ENCODE data around the gene RTL10.

RTL10 gene

DNA sequence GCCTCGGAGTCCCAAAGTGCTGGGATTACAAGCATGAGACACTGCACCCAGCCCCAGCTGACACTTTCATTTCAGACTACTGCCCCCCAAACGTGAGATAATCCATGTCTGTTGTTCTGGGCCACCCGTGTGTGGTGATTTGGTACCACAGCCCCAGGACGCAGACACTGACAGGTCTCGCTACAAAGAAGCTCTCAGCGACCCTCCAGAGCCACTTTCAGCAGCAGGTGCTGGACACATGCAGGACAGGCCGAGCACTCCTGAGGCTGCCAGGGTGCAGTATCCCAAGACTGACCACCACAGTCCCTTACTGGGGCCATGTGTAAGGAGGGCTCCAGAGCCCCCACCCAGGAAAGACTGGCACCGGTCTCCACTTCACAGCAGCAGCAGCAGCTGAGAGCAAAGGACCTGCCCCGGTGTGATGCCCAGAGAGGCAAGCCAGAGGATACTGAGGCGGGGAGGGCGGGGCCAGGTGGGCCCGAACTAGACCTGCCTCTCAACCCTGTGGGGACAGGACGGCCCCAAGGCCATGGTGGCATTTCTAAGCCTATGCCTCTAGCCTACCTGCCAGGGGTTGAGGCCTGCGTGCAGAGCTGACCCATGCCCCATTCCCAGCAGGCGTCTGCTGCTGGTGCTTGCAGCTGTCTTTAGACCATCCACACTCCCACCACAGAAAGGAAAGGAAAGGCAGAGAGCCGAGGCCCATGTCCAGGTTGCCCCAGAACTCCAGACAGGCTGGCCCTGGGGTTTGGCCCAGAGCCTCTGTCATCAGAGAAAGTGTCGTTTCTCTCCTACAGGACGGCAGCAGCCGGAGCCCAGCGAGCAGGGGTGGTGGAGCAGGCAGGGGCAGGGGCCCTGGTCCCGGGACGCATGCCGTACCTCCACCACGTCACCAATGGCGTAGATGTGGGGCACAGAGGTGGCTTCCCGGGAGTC is 28.0 kb upstream of the RTL10 start:
- H3K27me3 ChIP-seq (ENCODE audit: control insufficient read depth in 5 of 5, insufficient read depth in 4 of 5, low read length in 5 of 5), result no peaks in the 10 kb centered on the region
- H3K36me3 ChIP-seq (ENCODE audit: control insufficient read depth in 5 of 5, insufficient read depth in 5 of 5, low read length in 5 of 5), result peaks cover 0 to 25% (median 14%) of the 10 kb centered on the region in 5 donors
- H3K27ac ChIP-seq (ENCODE audit: low read depth, low read length), result no peak overlapping the region
- no peaks in the 10 kb centered on the region for H3K9me3 ChIP-seq (ENCODE audit: control insufficient read depth in 5 of 5, low read length in 5 of 5)
- peaks cover 2 to 38% (median 23%) of the 10 kb centered on the region in 5 donors for H3K4me1 ChIP-seq (ENCODE audit: control insufficient read depth in 5 of 5, insufficient read depth in 5 of 5, low read length in 5 of 5)
- no peak overlapping the region for H3K9ac ChIP-seq (ENCODE audit: low read length in 5 of 5)
- no peak overlapping the region for H3K4me3 ChIP-seq (ENCODE audit: low read depth in 1 of 5, low read length in 5 of 5)

- Histone ChIP-seq H3K27ac (ENCODE audit: low read depth, low read length) (no peak overlapping the region), H3K27me3 (ENCODE audit: control insufficient read depth in 5 of 5, insufficient read depth in 4 of 5, low read length in 5 of 5) (no peaks in the 10 kb centered on the region), H3K9ac (ENCODE audit: low read length in 5 of 5) (no peak overlapping the region), H3K4me1 (ENCODE audit: control insufficient read depth in 5 of 5, insufficient read depth in 5 of 5, low read length in 5 of 5) (peaks cover 0 to 22% (median 12%) of the 10 kb centered on the region in 5 donors), H3K36me3 (ENCODE audit: control insufficient read depth in 5 of 5, insufficient read depth in 5 of 5, low read length in 5 of 5) (peaks cover 0 to 38% (median 14%) of the 10 kb centered on the region in 5 donors), H3K4me3 (ENCODE audit: low read depth in 1 of 5, low read length in 5 of 5) (peak overlapping the region in 2 of 5 donors; percentile 4 to 23), H3K9me3 (ENCODE audit: control insufficient read depth in 5 of 5, low read length in 5 of 5) (no peaks in the 10 kb centered on the region)
Measured at GRCh38 chr22:19880786-19881569, 26.3 kb upstream of the RTL10 start.

GRCh38 chr22:19879992-19880785 is 25.5 kb upstream of the RTL10 start:
- H3K27ac ChIP-seq (ENCODE audit: low read depth, low read length), result no peak overlapping the region
- H3K36me3 ChIP-seq (ENCODE audit: control insufficient read depth in 5 of 5, insufficient read depth in 5 of 5, low read length in 5 of 5), result peaks cover 0 to 41% (median 14%) of the 10 kb centered on the region in 5 donors
- no peaks in the 10 kb centered on the region for H3K27me3 ChIP-seq (ENCODE audit: control insufficient read depth in 5 of 5, insufficient read depth in 4 of 5, low read length in 5 of 5)
- H3K9ac ChIP-seq (ENCODE audit: low read length in 5 of 5), result peak overlapping the region in 1 of 5 donors; percentile 8
- no peaks in the 10 kb centered on the region for H3K9me3 ChIP-seq (ENCODE audit: control insufficient read depth in 5 of 5, low read length in 5 of 5)
- peaks cover 0 to 19% (median 9%) of the 10 kb centered on the region in 5 donors for H3K4me1 ChIP-seq (ENCODE audit: control insufficient read depth in 5 of 5, insufficient read depth in 5 of 5, low read length in 5 of 5)
- no peak overlapping the region for H3K4me3 ChIP-seq (ENCODE audit: low read depth in 1 of 5, low read length in 5 of 5)

DNA sequence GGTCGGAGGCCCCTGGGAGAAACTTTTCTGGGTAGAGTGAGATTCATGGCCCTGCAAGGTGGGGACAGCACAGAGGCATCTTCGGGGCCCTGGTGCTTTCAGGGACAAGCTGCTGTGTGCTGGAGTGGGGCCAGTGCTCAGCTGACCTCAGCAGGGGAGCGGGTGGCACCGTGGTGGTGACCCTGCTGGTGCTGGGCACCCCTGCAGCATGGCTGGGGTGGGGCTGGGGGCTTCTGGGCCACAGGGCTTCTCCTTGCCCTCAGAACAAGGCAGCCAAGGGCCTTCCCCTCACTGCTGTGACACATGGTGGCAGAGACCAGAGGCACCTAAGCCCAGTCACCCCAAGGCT is 24.9 kb upstream of the RTL10 start:
- Histone ChIP-seq H3K27me3 (ENCODE audit: control insufficient read depth in 5 of 5, insufficient read depth in 4 of 5, low read length in 5 of 5) (no peaks in the 10 kb centered on the region), H3K4me3 (ENCODE audit: low read depth in 1 of 5, low read length in 5 of 5) (no peak overlapping the region), H3K27ac (ENCODE audit: low read depth, low read length) (no peak overlapping the region), H3K36me3 (ENCODE audit: control insufficient read depth in 5 of 5, insufficient read depth in 5 of 5, low read length in 5 of 5) (peaks cover 0 to 46% (median 14%) of the 10 kb centered on the region in 5 donors), H3K9me3 (ENCODE audit: control insufficient read depth in 5 of 5, low read length in 5 of 5) (no peaks in the 10 kb centered on the region), H3K4me1 (ENCODE audit: control insufficient read depth in 5 of 5, insufficient read depth in 5 of 5, low read length in 5 of 5) (peaks cover 0 to 19% (median 9%) of the 10 kb centered on the region in 5 donors), H3K9ac (ENCODE audit: low read length in 5 of 5) (peak overlapping the region in 1 of 5 donors; percentile 8)

DNA sequence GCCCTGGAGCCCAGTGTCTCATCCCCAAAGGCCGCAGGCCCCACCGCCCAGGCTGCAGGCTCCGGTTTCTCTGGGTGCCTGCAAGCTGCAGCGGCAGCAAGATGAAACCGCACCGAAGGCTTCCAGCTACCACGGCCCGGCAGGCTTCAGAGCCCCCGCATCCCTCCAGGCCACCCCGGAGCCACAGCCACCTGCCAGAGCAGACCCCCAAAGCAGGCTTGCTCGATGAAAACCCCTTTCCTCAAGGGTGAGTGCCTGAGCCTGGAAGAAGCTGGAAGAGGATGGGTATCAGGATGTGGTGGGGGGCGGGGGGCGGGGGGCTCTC is 24.5 kb upstream of the RTL10 start:
- no peak overlapping the region for H3K9ac ChIP-seq (ENCODE audit: low read length in 5 of 5)
- no peaks in the 10 kb centered on the region for H3K9me3 ChIP-seq (ENCODE audit: control insufficient read depth in 5 of 5, low read length in 5 of 5)
- no peak overlapping the region for H3K27ac ChIP-seq (ENCODE audit: low read depth, low read length)
- H3K27me3 ChIP-seq (ENCODE audit: control insufficient read depth in 5 of 5, insufficient read depth in 4 of 5, low read length in 5 of 5), result no peaks in the 10 kb centered on the region
- H3K4me1 ChIP-seq (ENCODE audit: control insufficient read depth in 5 of 5, insufficient read depth in 5 of 5, low read length in 5 of 5), result peaks cover 0 to 19% (median 9%) of the 10 kb centered on the region in 5 donors
- peaks cover 0 to 50% (median 14%) of the 10 kb centered on the region in 5 donors for H3K36me3 ChIP-seq (ENCODE audit: control insufficient read depth in 5 of 5, insufficient read depth in 5 of 5, low read length in 5 of 5)
- H3K4me3 ChIP-seq (ENCODE audit: low read depth in 1 of 5, low read length in 5 of 5), result no peak overlapping the region

GRCh38 chr22:19878461-19879245 is 24.0 kb upstream of the RTL10 start:
- Histone ChIP-seq H3K27me3 (ENCODE audit: control insufficient read depth in 5 of 5, insufficient read depth in 4 of 5, low read length in 5 of 5) (no peaks in the 10 kb centered on the region), H3K9me3 (ENCODE audit: control insufficient read depth in 5 of 5, low read length in 5 of 5) (no peaks in the 10 kb centered on the region), H3K4me1 (ENCODE audit: control insufficient read depth in 5 of 5, insufficient read depth in 5 of 5, low read length in 5 of 5) (peaks cover 0 to 19% (median 9%) of the 10 kb centered on the region in 5 donors), H3K9ac (ENCODE audit: low read length in 5 of 5) (no peak overlapping the region), H3K27ac (ENCODE audit: low read depth, low read length) (no peak overlapping the region), H3K4me3 (ENCODE audit: low read depth in 1 of 5, low read length in 5 of 5) (no peak overlapping the region), H3K36me3 (ENCODE audit: control insufficient read depth in 5 of 5, insufficient read depth in 5 of 5, low read length in 5 of 5) (peaks cover 0 to 54% (median 14%) of the 10 kb centered on the region in 5 donors)

- H3K9ac ChIP-seq (ENCODE audit: low read length in 5 of 5), result no peak overlapping the region
Measured at GRCh38 chr22:19877626-19878339, 23.1 kb upstream of the RTL10 start.

GRCh38 chr22:19876941-19877625 is 22.4 kb upstream of the RTL10 start:
- H3K9me3 ChIP-seq (ENCODE audit: control insufficient read depth in 5 of 5, low read length in 5 of 5), result no peaks in the 10 kb centered on the region
- H3K36me3 ChIP-seq (ENCODE audit: control insufficient read depth in 5 of 5, insufficient read depth in 5 of 5, low read length in 5 of 5), result peaks cover 0 to 46% (median 14%) of the 10 kb centered on the region in 5 donors
- no peak overlapping the region for H3K27ac ChIP-seq (ENCODE audit: low read depth, low read length)
- peaks cover 0 to 4% (median 3%) of the 10 kb centered on the region in 5 donors for H3K27me3 ChIP-seq (ENCODE audit: control insufficient read depth in 5 of 5, insufficient read depth in 4 of 5, low read length in 5 of 5)
- H3K4me1 ChIP-seq (ENCODE audit: control insufficient read depth in 5 of 5, insufficient read depth in 5 of 5, low read length in 5 of 5), result peaks cover 0 to 19% (median 9%) of the 10 kb centered on the region in 5 donors
- no peak overlapping the region for H3K9ac ChIP-seq (ENCODE audit: low read length in 5 of 5)
- no peak overlapping the region for H3K4me3 ChIP-seq (ENCODE audit: low read depth in 1 of 5, low read length in 5 of 5)

More at GRCh38 chr22:19877626-19878339, 23.1 kb upstream of the RTL10 start:
- peaks cover 0 to 49% (median 14%) of the 10 kb centered on the region in 5 donors for H3K36me3 ChIP-seq (ENCODE audit: control insufficient read depth in 5 of 5, insufficient read depth in 5 of 5, low read length in 5 of 5)
- no peaks in the 10 kb centered on the region for H3K9me3 ChIP-seq (ENCODE audit: control insufficient read depth in 5 of 5, low read length in 5 of 5)
- no peak overlapping the region for H3K4me3 ChIP-seq (ENCODE audit: low read depth in 1 of 5, low read length in 5 of 5)
- peaks cover 0 to 3% (median 0%) of the 10 kb centered on the region in 5 donors for H3K27me3 ChIP-seq (ENCODE audit: control insufficient read depth in 5 of 5, insufficient read depth in 4 of 5, low read length in 5 of 5)
- H3K4me1 ChIP-seq (ENCODE audit: control insufficient read depth in 5 of 5, insufficient read depth in 5 of 5, low read length in 5 of 5), result peaks cover 0 to 19% (median 9%) of the 10 kb centered on the region in 5 donors
- H3K27ac ChIP-seq (ENCODE audit: low read depth, low read length), result no peak overlapping the region
